IMR-90 (cell line): ENCODE results near the gene WDR48. TPM values are rescaled to one million over a fixed set of nuclear protein-coding genes. Genes with fewer than 3 reads are reported as not detected.

Source experiments
- ATAC-seq: fragments of 200-7000 bp; cut with Tn5 transposase; 2 replicates; pipeline ENCODE4 v1.9.1; 2020; ENCODE audit warnings: low read depth, mild to moderate bottlenecking, moderate library complexity
- BruUV-seq: library from RNA; stranded (reverse); fragments of 400-500 nt; replicated peaks from 2 replicates; lab custom pipeline; 2021; lab: Mats Ljungman, UMichigan
- CTCF ChIA-PET: fragments of 300-600 bp; formaldehyde crosslinking; extraction: SDS; loops from one replicate; lab custom pipeline; 2021; ENCODE audit warnings: antibody characterized with exemption; lab: Yijun Ruan, JAX
- POLR2A ChIA-PET: fragments of 300-600 bp; sonication (Branson Sonifier 250); formaldehyde crosslinking; loops from one replicate; lab custom pipeline; 2022; ENCODE audit warnings: antibody characterized with exemption; ENCODE audit not compliant: unreplicated experiment; lab: Charles Lee
- DNase-seq: peaks from one replicate; pipeline ENCODE4 v3.0.0; 2013
- H2AFZ ChIP-seq: replicated peaks from 2 replicates; pipeline ENCODE3; 2013; ENCODE audit warnings: low read length, mild to moderate bottlenecking; ENCODE audit not compliant: poor library complexity
- H2AK5ac ChIP-seq: 2 replicates; pipeline ENCODE4 v1.6.1; 2013; ENCODE audit warnings: low read depth, low read length, inconsistent platforms
- H2AK9ac ChIP-seq: replicated peaks from 2 replicates; pipeline ENCODE3; 2013; ENCODE audit warnings: mild to moderate bottlenecking, low read depth, low read length, moderate library complexity; ENCODE audit not compliant: poor library complexity
- H2BK120ac ChIP-seq: 2 replicates; pipeline ENCODE4 v1.6.1; 2013; ENCODE audit warnings: low read depth, low read length, inconsistent platforms
- H2BK15ac ChIP-seq: 3 replicates; pipeline ENCODE4 v1.6.1; 2013; ENCODE audit warnings: low read depth, low read length, inconsistent platforms
- H2BK20ac ChIP-seq: 2 replicates; pipeline ENCODE4 v1.6.1; 2013; ENCODE audit warnings: low read depth, mild to moderate bottlenecking, inconsistent platforms, low read length, moderate library complexity
- H2BK5ac ChIP-seq: 2 replicates; pipeline ENCODE4 v1.6.1; 2013; ENCODE audit warnings: mild to moderate bottlenecking, low read depth, low read length, inconsistent platforms; ENCODE audit not compliant: poor library complexity, severe bottlenecking
- H3K14ac ChIP-seq: replicated peaks from 2 replicates; pipeline ENCODE4 v1.6.1; 2013; ENCODE audit warnings: low read depth, low read length, inconsistent platforms
- H3K18ac ChIP-seq: 2 replicates; pipeline ENCODE4 v1.6.1; 2013; ENCODE audit warnings: low read depth, low read length, control low read depth
- H3K23ac ChIP-seq: 2 replicates; pipeline ENCODE4 v1.6.1; 2013; ENCODE audit warnings: low read depth, low read length, inconsistent platforms
- H3K27ac ChIP-seq: 2 replicates; pipeline ENCODE4 v1.5.1; 2013; ENCODE audit warnings: mild to moderate bottlenecking, control low read depth, low read length; ENCODE audit not compliant: insufficient read depth
- H3K27me3 ChIP-seq: 2 replicates; pipeline ENCODE4 v1.6.1; 2013; ENCODE audit warnings: low read length; ENCODE audit not compliant: control insufficient read depth, insufficient read depth
- H3K36me3 ChIP-seq: 2 replicates; pipeline ENCODE4 v1.6.1; 2013; ENCODE audit warnings: low read length, mixed read lengths; ENCODE audit not compliant: control insufficient read depth, insufficient read depth
- H3K4ac ChIP-seq: 2 replicates; pipeline ENCODE4 v1.6.1; 2013; ENCODE audit warnings: low read depth, low read length, inconsistent platforms
- H3K4me1 ChIP-seq: 2 replicates; pipeline ENCODE4 v1.6.1; 2013; ENCODE audit warnings: low read length, mixed read lengths; ENCODE audit not compliant: control insufficient read depth, insufficient read depth
- H3K4me2 ChIP-seq: 2 replicates; pipeline ENCODE4 v1.6.1; 2013; ENCODE audit warnings: low read depth, mild to moderate bottlenecking, control low read depth, low read length, moderate library complexity
- H3K4me3 ChIP-seq: 2 replicates; pipeline ENCODE4 v1.5.1; 2013; ENCODE audit warnings: low read depth, mild to moderate bottlenecking, control low read depth, low read length, moderate library complexity; ENCODE audit not compliant: insufficient read depth
- H3K56ac ChIP-seq: 2 replicates; pipeline ENCODE4 v1.6.1; 2013; ENCODE audit warnings: low read length, inconsistent platforms; ENCODE audit not compliant: insufficient read depth; ENCODE audit errors: extremely low read depth
- H3K79me1 ChIP-seq, 2 experiments: 2 replicates each; pipeline ENCODE4 v1.6.1; 2013; ENCODE audit warnings: low read length in 2 of 2, inconsistent platforms in 1 of 2, low read depth in 1 of 2
- H3K9ac ChIP-seq: 2 replicates; pipeline ENCODE4 v1.6.1; 2013; ENCODE audit warnings: low read depth, low read length, control low read depth
- H3K9me1 ChIP-seq: 2 replicates; pipeline ENCODE4 v1.6.1; 2013; ENCODE audit warnings: low read length, inconsistent platforms; ENCODE audit not compliant: insufficient read depth
- H3K9me3 ChIP-seq: 2 replicates; pipeline ENCODE4 v1.6.1; 2013; ENCODE audit warnings: low read length; ENCODE audit not compliant: control insufficient read depth, insufficient read depth
- H4K20me1 ChIP-seq: 2 replicates; pipeline ENCODE4 v1.6.1; 2013; ENCODE audit warnings: low read length, inconsistent platforms; ENCODE audit not compliant: insufficient read depth
- H4K5ac ChIP-seq: 2 replicates; pipeline ENCODE4 v1.6.1; 2013; ENCODE audit warnings: mild to moderate bottlenecking, low read depth, low read length, control low read depth
- H4K8ac ChIP-seq, 2 experiments: 2 replicates each; pipeline ENCODE4 v1.6.1; 2013; ENCODE audit warnings: low read depth in 2 of 2, low read length in 2 of 2, control low read depth in 1 of 2, inconsistent platforms in 1 of 2
- H4K91ac ChIP-seq: 2 replicates; pipeline ENCODE4 v1.6.1; 2013; ENCODE audit warnings: low read depth, low read length, inconsistent platforms; ENCODE audit not compliant: insufficient read depth
- CEBPB ChIP-seq: IDR thresholded peaks from 2 replicates; pipeline ENCODE4 v1.6.1; 2012; ENCODE audit warnings: low read depth, low read length, improper control_type of control experiment
- MAZ ChIP-seq: IDR thresholded peaks from 2 replicates; pipeline ENCODE4 v1.6.1; 2012; ENCODE audit warnings: low read depth, mild to moderate bottlenecking, low read length, improper control_type of control experiment, moderate library complexity, borderline replicate concordance
- SMC3 ChIP-seq: fragments of 150-350 bp; IDR thresholded peaks from 2 replicates; pipeline ENCODE4 v1.6.1; 2016; ENCODE audit warnings: low read depth, mild to moderate bottlenecking, antibody characterized with exemption, low read length, moderate library complexity
- WGBS, 2 experiments: methylation state at CpG; one replicate each; pipeline versions ENCODE4 v1.1.5 to v1.1.7; 2013; ENCODE audit warnings: missing lambda C conversion rate in 2 of 2; ENCODE audit not compliant: insufficient read length in 1 of 2; ENCODE audit errors: extremely low coverage in 2 of 2; 5-methylcytosine and 5-hydroxymethylcytosine counted together
- dilution Hi-C: fragments of 300-500 bp; cut with HindIII; formaldehyde crosslinking; loops from one replicate; pipeline ENCODE4 v1.14.3; 2018; ENCODE audit warnings: low sequenced_read_pairs; ENCODE audit not compliant: unreplicated experiment
- in situ Hi-C: fragments of 300-500 bp; cut with MboI; formaldehyde crosslinking; loops from 3 replicates; pipeline ENCODE4 v1.14.3; 2019; ENCODE audit warnings: low sequenced_read_pairs, inconsistent platforms, mixed read lengths
- intact Hi-C: fragments of 100-400 bp; cut with micrococcal nuclease; formaldehyde crosslinking; loops from 2 replicates; pipeline ENCODE4 v1.10.0; 2022
- polyA plus RNA-seq, 3 experiments: library from polyadenylated mRNA; depleted of rRNA; stranded (reverse); fragments of >200 nt; gene quantifications; 2 replicates each; pipeline ENCODE4 v1.2.3, GENCODE V29; 2012; ENCODE audit warnings: low replicate concordance in 1 of 3
- total RNA-seq: library from RNA; depleted of rRNA; stranded (reverse); fragments of >200 nt; gene quantifications from 2 replicates; pipeline ENCODE4 v1.2.3, GENCODE V29; 2012

Gene WDR48
- total and polyA plus RNA-seq, 2 of the 4 experiments (the other 2 are of a cell fraction), result 14.4 to 41.2 TPM

DNA sequence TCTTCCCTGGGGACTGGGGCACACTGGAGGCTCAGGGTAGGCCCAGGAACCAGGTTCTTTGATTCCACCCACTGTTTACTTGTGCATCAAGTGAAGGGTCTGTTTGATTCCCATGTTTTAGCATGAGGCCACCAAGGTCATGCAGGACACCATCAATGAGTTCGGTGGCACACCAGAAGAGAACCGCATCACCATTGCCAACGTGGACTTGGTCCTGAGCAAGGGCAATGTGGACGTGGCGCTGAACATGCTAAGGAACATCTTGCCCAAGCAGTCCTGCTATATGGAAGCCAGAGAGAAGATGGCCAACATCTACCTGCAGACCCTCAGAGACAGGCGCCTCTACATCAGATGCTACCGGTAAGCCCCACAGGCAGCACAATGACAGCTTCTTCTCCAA is 77.1 kb downstream of the WDR48 start:
- Histone ChIP-seq H2AFZ (no peak overlapping the region), H4K5ac (no peak overlapping the region), H3K27ac (no peak overlapping the region), H2AK5ac (0 out of 2 replicates have a peak overlapping the region, but pooled peaks have one; percentile 14), H3K4me3 (no peak overlapping the region), H2BK20ac (no peak overlapping the region), H3K9me1 (peaks cover 11% of the 10 kb centered on the region), H3K79me1 (no peaks in the 10 kb centered on the region), H3K56ac (no peak overlapping the region), H3K14ac (no peak overlapping the region), H3K36me3 (no peaks in the 10 kb centered on the region), H4K20me1 (no peaks in the 10 kb centered on the region), H3K23ac (no peak overlapping the region), H3K9me3 (no peaks in the 10 kb centered on the region), H2BK15ac (no peak overlapping the region), H2BK5ac (no peak overlapping the region), H3K4me1 (peaks cover 5% of the 10 kb centered on the region), H3K18ac (no peak overlapping the region), H3K4ac (no peak overlapping the region), H3K4me2 (no peak overlapping the region), H4K91ac (no peak overlapping the region), H4K8ac (no peak overlapping the region), H2AK9ac (no peak overlapping the region), H3K9ac (no peak overlapping the region), H2BK120ac (no peak overlapping the region), H3K27me3 (no peaks in the 10 kb centered on the region)
- in situ Hi-C loops, result loop anchor here (5.0 kb wide), 1 partner anchor 158 kb away; no protein-coding TSS in a partner anchor
- POLR2A ChIA-PET, result no interaction called here
- no TSS peak for BruUV-seq
- intact Hi-C loops, result no loop called here
- no peak for DNase-seq
- ATAC-seq, result no peak
- TF ChIP-seq MAZ, result no peak
- TF ChIP-seq CEBPB, result no peak
- no peak for TF ChIP-seq SMC3
- 97% methylated on average over 5 of the region's 7 CpGs; no CpG with 5 or more reads in 1 of the 2 experiments for WGBS, 2 experiments
- CTCF ChIA-PET, result interaction anchor here (4.4 kb wide), 1 partner anchor 163 kb away, joined by 41 read pairs; no protein-coding TSS in a partner anchor
- dilution Hi-C loops, result no loop called here
